Activated naive CD8-positive, alpha-beta T cell treated with anti-CD3 and anti-CD28 coated beads, Interleukin-2, amount 10 ng/mL, durations not matched to agents 7 days and 5 days (primary cell): Measurements from ENCODE around the gene PLAAT2. TPM values are rescaled to one million over a fixed set of nuclear protein-coding genes. Genes with fewer than 3 reads are reported as not detected.
A peak's percentile ranks its signal among the peaks of the same experiment; 100 is the strongest.
"Not testable (repeated sequence)": the region's sequence is repeated elsewhere in the genome, so short reads cannot be mapped to it uniquely, and the experiment has no call there.

Experiments used
- ATAC-seq: fragments of 150-1000 bp; cut with Tn5 transposase; one replicate; pipeline ENCODE4 v1.10.0; 2021; ENCODE audit warnings: low read depth, moderate library complexity
- POLR2A ChIA-PET: fragments of 350-600 bp; sonication (Branson Sonifier 250); formaldehyde crosslinking; loops from one replicate; lab custom pipeline; 2021; ENCODE audit warnings: antibody characterized with exemption; lab: Charles Lee
- DNase-seq: peaks from one replicate; pipeline ENCODE4 v3.0.0; 2021
- H3K27ac Mint-ChIP-seq: one replicate; pipeline ENCODE4 v1.8.0; 2022; ENCODE audit warnings: mild to moderate bottlenecking, mixed read lengths
- H3K27me3 Mint-ChIP-seq: one replicate; pipeline ENCODE4 v1.8.0; 2022; ENCODE audit warnings: mild to moderate bottlenecking, moderate library complexity, mixed read lengths
- H3K36me3 Mint-ChIP-seq: one replicate; pipeline ENCODE4 v1.8.0; 2021; ENCODE audit warnings: mild to moderate bottlenecking, mixed read lengths
- H3K4me1 Mint-ChIP-seq: one replicate; pipeline ENCODE4 v1.8.0; 2021; ENCODE audit warnings: mixed read lengths
- H3K4me3 Mint-ChIP-seq: one replicate; pipeline ENCODE4 v1.8.0; 2022; ENCODE audit warnings: mild to moderate bottlenecking, moderate library complexity, mixed read lengths
- H3K9me3 Mint-ChIP-seq: one replicate; pipeline ENCODE4 v1.8.0; 2021; ENCODE audit warnings: mixed read lengths
- total RNA-seq, 2 experiments: library from RNA; stranded (reverse); gene quantifications; one replicate each; pipeline ENCODE4 v1.2.3, GENCODE V29; 2021

PLAAT2 gene
- total RNA-seq = under 1 TPM in 1 of 2 experiments, not detected in 1; 0.58 TPM

DNA sequence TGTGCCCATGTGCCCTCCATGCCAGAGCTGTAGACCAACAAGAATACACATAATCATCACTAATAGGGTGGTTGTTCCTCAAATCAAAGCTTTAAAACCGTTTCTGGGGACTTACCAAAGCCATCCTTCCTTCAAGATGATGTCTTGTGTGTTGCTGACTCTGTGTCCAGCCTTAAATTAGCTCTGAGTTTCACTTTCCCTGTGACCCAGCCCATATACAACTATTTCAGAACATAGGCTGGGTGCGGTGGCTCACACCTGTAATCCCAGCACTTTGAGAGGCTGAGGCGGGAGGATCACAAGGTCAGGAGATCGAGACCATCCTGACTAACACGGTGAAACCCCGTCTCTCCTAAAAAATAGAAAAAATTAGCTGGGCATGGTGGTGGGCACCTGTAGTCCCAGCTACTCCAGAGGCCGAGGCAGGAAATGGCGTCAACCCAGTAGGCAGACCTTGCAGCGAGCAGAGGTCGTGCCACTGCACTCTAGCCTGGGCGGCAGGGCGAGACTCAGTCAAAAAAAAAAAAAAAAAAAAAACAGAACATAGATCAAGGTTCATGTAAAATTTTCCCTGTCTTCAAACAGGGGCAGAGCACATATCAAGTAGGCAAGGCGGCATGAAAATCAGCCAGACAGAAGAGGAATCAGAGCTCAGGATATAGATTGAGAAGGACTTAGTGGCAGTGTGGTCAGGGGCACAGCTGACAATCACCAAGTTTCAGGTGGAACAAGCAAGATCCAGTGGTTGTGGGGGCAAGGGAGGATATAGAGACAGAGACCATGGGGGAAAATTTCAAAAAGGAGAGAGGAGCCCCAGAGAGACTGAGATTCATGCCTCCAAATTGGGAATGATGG lies at the start of gene PLAAT2:
Gene PLAAT2 (minus strand): TSS at position 179 of the 855 bp plus-strand sequence. CDS start 55 bp downstream, at position 124.
- no peaks in the 10 kb centered on the region for H3K9me3 Mint-ChIP-seq
- peaks cover 53% of the 10 kb centered on the region for H3K4me1 Mint-ChIP-seq
- H3K4me3 Mint-ChIP-seq = peak within 1 kb of the TSS; percentile 47
- ATAC-seq (no peak), DNase-seq (no peak)
- no peaks in the 10 kb centered on the region for H3K36me3 Mint-ChIP-seq
- POLR2A ChIA-PET = interaction anchor here (0.6 to 6.2 kb wide), 6 partner anchors 11 to 681 kb away, joined by 3 to 86 read pairs (median 4); partner anchors contain the start of genes PLAAT4 and RTN3
- H3K27ac Mint-ChIP-seq = peak within 1 kb of the TSS; percentile 64
- no peaks in the 10 kb centered on the region for H3K27me3 Mint-ChIP-seq

DNA sequence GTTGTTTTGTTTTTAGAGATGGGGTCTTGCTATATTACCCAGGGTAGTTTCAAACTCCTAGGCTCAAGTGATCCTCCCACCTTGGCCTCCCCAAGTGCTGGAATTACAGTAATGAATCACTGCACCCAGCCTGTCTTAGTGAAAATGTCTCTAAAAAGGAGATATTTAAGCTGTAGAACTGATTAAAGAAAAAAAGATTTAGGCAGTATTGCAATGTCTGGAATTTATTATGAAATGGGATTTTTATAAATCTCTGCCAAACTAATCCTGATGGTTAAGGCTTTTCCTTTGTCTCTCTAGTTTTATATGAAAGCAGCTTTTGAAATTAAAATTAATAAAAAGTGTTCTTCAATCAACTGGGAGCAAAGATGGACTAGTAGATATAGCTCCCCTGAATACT lies 49.0 kb upstream of the PLAAT2 start:
- POLR2A ChIA-PET = no interaction called here
- H3K27ac Mint-ChIP-seq = no peak overlapping the region
- no peak for DNase-seq
- H3K9me3 Mint-ChIP-seq = no peaks in the 10 kb centered on the region
- ATAC-seq = no peak
- H3K4me3 Mint-ChIP-seq = no peak overlapping the region
- H3K27me3 Mint-ChIP-seq = no peaks in the 10 kb centered on the region
- no peaks in the 10 kb centered on the region for H3K36me3 Mint-ChIP-seq
- H3K4me1 Mint-ChIP-seq = peaks cover 10% of the 10 kb centered on the region

DNA sequence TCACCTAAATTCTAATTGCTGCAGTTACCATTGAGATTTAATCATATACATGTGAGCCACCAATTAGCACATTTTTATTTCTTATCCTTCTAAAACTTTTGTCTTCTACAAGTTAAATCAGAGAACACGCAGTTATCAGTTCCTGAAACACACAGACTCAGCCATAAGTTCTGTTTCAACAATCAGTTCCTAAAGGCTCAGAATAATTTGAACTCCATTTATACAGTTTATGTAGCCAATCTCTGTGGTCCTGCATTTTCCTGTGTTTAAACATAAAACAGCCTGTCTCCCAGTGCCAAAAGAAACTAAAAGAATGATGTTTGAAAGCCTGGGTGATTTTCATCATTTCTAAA lies 48.2 kb upstream of the PLAAT2 start:
- DNase-seq (no peak), ATAC-seq (no peak)
- Mint-ChIP-seq H3K4me1 (peaks cover 10% of the 10 kb centered on the region), H3K4me3 (no peak overlapping the region), H3K27ac (no peak overlapping the region), H3K9me3 (no peaks in the 10 kb centered on the region), H3K27me3 (no peaks in the 10 kb centered on the region), H3K36me3 (no peaks in the 10 kb centered on the region)
- POLR2A ChIA-PET = no interaction called here

DNA sequence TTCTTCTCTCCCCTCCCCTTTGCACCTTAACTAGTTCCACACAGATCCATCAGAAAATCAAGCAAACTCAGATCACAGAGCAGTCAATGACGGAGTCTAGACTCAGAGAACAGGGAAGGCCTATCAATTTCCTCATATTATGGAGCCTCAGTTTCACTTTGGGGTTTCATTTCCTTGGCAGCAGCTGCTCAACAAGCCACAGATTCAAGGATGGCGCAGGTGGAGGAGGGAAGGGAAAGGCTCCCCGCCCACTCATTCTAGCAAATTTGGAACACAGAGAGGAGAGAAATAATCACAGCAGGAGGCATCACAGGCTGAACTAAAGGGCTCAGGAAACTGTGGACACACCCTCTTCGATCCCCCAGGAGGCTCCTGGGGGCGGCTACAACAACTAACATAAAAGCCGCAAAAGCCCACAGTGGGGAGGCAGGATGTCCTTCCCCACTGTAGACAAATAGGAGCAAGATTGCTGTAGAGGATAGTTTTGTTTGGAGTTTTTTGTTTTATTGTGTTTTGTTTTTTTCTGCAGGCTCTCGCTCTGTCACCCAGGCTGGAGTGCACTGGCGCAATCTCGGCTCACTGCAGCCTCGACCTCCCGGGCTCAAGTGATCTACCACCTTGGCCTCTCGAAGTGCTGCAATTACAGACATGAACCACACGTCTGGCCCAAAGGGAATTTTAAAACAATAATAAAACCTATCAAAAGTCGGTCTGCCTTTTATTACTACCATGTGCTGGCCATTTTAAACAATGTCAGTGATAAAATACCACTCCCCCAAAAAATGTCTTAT lies 47.6 kb upstream of the PLAAT2 start:
- ATAC-seq (no peak), DNase-seq (no peak)
- no peaks in the 10 kb centered on the region for H3K36me3 Mint-ChIP-seq
- peaks cover 10% of the 10 kb centered on the region for H3K4me1 Mint-ChIP-seq
- POLR2A ChIA-PET = no interaction called here
- H3K27ac Mint-ChIP-seq = no peak overlapping the region
- H3K4me3 Mint-ChIP-seq = no peak overlapping the region
- no peaks in the 10 kb centered on the region for H3K9me3 Mint-ChIP-seq
- no peaks in the 10 kb centered on the region for H3K27me3 Mint-ChIP-seq

DNA sequence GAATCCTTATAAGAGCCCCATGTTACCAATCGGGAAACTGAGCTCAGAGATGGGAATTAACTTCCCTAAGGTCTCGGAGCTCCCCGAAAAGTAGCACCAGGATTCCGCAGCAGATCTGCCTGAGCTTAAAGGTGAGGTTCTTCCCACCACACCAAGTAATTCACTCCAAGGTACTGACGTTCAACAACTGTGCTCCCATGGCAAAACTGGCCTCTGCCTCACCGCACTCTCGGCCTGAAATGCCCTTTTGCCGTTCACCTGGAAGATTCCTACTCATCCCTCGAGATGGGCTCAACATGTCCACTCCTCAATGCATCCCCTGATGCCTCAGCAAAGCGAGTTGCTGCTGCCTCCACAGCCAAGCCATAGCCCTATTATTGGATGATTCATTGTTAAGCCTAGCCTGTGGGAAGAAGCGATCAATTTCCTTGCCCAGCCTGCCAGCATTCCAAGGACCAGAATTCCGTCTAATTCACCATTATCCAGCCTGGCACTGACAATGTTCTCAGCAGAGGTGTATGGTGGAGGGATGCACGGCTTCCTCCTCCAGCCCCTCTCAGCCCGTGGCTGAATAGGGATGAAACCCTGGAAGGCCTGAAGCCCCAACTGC lies 46.9 kb upstream of the PLAAT2 start:
- H3K4me3 Mint-ChIP-seq = no peak overlapping the region
- H3K27me3 Mint-ChIP-seq = no peaks in the 10 kb centered on the region
- H3K9me3 Mint-ChIP-seq = no peaks in the 10 kb centered on the region
- ATAC-seq (no peak), DNase-seq (no peak)
- peaks cover 10% of the 10 kb centered on the region for H3K4me1 Mint-ChIP-seq
- H3K27ac Mint-ChIP-seq = no peak overlapping the region
- POLR2A ChIA-PET = interaction anchor here (0.6 to 1.9 kb wide), 2 partner anchors 59 to 661 kb away, joined by 4 to 6 read pairs; no protein-coding TSS in a partner anchor
- H3K36me3 Mint-ChIP-seq = no peaks in the 10 kb centered on the region

DNA sequence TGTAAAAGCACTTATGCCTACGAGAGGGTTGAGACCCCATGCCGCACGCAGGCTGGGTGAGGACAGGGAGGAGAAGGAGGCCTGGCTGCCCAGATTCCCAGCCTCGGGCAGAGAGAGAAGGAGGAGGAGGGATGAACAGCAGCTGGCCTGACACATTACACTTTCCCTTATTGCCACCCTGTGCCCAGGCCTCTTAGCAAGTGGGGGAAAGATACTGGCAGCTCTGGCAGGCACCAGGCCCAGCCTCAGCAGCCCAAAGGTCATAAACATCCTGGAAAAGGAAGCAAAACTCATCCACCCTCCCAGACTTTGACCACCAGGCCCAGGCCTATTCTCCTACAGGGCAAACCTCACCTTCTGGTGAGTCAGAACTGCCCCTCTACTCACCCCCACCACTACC lies 46.4 kb upstream of the PLAAT2 start:
- H3K4me3 Mint-ChIP-seq = no peak overlapping the region
- no peak overlapping the region for H3K27ac Mint-ChIP-seq
- DNase-seq = no peak

DNA sequence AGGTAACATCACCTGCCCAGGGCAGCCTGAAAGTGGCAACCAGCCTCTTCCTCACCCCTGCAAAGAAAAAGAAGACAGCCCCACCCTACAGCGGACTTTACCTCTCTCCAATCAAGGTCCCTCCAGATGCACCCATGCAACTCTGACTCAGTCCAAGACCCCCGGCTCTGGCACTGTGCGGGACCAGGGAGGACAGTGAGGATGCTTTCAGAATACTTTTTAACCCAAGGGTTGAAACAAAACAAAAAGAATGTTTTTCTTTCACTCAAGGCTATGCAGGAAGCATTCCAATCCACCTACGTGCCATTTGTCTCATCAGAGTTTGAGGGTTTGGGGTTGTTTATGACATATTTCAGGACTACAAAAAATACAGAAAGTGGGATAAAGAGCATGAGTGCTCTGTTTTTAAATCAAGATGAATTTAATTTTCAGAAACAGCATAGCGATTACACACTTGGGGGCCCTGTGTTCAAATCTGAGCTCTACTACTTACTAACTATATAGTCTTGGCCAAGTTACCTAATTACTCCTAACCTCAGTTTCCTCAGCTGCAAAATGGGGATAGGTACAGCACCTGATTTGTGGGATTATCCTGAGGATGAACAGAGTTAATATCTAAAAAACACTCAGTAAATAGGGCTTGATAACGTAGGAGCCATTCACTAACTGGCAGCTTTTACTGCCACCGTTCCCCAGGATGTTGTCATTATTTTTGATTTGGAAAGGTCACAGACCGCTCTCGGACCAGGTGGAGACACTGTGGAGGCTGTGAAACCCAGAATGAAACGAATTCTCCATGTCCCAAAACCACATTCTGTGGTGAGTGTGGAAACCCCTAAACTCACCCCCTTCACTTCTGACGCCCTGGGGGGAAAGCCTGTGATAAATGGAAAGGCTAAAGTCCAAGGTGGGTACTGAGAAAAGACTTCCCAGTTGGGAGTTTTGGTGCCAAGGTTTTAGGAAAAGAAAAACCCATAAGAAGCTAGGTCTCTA lies 45.5 kb upstream of the PLAAT2 start:
- Mint-ChIP-seq H3K4me3 (no peak overlapping the region), H3K4me1 (peaks cover 7% of the 10 kb centered on the region), H3K27ac (no peak overlapping the region), H3K9me3 (no peaks in the 10 kb centered on the region), H3K27me3 (no peaks in the 10 kb centered on the region), H3K36me3 (no peaks in the 10 kb centered on the region)
- POLR2A ChIA-PET = interaction anchor here (1.9 kb wide), 1 partner anchor 57 kb away, joined by 4 read pairs; no protein-coding TSS in a partner anchor
- DNase-seq (no peak), ATAC-seq (no peak)

More for the DNA sequence above, 46.4 kb upstream of the PLAAT2 start:
- Mint-ChIP-seq H3K9me3 (no peaks in the 10 kb centered on the region), H3K36me3 (no peaks in the 10 kb centered on the region), H3K27me3 (no peaks in the 10 kb centered on the region), H3K4me1 (peaks cover 9% of the 10 kb centered on the region)
- no peak for ATAC-seq
- POLR2A ChIA-PET = interaction anchor here (0.6 to 1.9 kb wide), 2 partner anchors 58 to 661 kb away, joined by 4 to 6 read pairs; no protein-coding TSS in a partner anchor

DNA sequence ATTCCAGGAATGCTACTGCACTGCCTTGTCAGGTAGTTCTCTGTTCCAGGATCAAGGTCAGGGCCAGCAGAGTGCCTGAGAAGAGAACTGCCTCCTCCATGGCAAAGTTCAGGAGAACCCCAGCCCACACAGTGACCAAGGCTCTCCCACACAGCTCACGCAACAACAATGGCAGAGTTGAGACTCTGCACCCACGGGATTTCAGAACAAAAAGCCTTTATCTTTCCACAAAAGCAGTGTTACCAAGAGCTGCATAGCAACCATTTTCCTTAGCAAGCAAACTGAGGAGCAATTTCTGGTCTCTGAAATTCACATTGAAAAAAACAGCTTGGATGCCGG lies 40.0 kb upstream of the PLAAT2 start:
- Mint-ChIP-seq H3K4me1 (peaks cover 3% of the 10 kb centered on the region), H3K36me3 (peaks cover 1% of the 10 kb centered on the region), H3K9me3 (no peaks in the 10 kb centered on the region), H3K4me3 (no peak overlapping the region), H3K27ac (no peak overlapping the region), H3K27me3 (no peaks in the 10 kb centered on the region)
- DNase-seq (no peak), ATAC-seq (no peak)
- POLR2A ChIA-PET = no interaction called here

DNA sequence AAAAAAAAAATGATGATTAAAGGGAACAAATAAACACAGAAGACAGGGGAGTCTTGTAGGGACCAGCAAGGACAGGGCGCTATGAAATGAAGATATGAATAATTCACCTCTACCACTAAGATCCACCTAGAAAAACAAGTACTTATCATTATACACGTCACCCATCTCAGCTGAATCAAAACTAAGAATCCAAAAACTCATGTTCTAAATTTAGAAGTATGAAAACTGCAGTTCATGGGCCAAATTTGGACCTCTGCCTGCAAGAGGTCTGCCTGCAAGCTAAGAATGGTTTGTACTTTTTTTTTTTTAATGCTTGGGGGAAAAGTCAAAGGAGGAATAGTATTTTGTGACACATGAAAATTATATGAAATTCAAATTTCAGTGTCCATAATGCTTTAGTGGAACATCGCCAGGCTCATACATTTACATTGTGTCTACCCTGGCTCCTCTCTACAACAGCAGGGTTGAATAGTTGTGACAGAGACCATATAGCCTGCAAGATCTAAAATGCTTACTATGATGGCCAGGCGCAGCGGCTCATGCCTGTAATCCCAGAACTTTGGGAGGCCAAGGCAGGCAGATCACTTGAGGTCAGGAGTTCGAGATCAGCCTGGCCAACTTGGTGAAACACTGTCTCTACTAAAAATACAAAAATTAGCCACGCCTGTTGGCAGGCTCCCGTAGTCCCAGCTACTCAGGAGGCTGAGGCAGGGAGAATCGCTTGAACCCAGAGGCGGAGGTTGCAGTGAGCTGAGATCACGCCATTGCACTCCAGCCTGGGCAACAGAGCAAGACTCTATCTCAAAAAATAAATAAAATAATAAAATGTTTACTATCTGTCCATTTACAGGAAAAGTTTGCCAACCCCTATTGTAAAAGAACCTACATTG lies 39.4 kb upstream of the PLAAT2 start:
- H3K9me3 Mint-ChIP-seq, POLR2A ChIA-PET, ATAC-seq: not testable (repeated sequence)

DNA sequence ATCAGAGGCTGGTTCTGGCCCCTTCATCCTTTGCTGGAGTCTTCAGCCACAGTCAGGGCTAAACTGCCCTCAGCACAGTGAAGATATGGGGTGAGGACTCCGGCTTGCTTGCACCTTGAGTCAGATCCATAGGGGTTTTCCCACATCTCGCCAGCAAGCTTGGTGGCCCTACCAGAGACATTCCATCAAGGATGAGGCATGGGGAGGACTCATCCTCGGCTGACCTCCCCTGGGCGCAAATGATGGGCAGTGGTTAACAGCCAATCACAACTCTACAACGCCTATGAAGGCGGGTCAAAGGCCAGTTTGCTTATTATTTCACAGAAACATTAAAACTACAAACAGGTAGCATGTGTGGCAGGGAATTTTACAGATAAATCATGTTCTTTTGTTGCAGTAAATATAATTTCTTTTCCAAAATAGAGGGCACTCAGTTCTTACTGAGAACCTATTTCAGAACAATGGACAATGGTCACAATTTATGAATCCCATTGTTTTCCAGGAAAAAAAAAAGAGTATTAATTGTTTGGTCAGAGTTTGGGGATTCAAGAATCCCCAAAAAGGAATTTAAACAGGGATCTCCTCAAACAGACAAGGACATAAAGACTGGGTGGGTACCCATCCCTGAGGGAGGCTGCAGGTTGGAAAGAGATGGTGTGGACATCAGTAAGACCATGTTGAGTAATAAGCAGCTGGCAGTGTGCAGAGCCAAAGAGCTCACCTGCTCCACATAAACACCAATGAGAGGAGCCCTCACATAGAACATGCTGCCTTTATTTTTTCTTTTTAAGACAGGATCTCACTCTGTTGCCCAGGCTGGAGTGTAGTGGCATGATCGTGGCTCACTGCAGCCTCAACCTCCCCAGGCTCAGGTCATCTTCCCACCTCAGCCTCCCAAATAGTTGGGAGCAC lies 36.3 kb upstream of the PLAAT2 start:
- H3K27me3 Mint-ChIP-seq = no peaks in the 10 kb centered on the region
- H3K27ac Mint-ChIP-seq = no peak overlapping the region
- no peak for DNase-seq
- no peaks in the 10 kb centered on the region for H3K9me3 Mint-ChIP-seq
- ATAC-seq = no peak
- H3K4me3 Mint-ChIP-seq = no peak overlapping the region
- POLR2A ChIA-PET = no interaction called here
- H3K4me1 Mint-ChIP-seq = peaks cover 3% of the 10 kb centered on the region
- peaks cover 5% of the 10 kb centered on the region for H3K36me3 Mint-ChIP-seq

More for the DNA sequence above, 39.4 kb upstream of the PLAAT2 start:
- not testable (repeated sequence) for H3K4me1 Mint-ChIP-seq, H3K27ac Mint-ChIP-seq, H3K36me3 Mint-ChIP-seq, H3K27me3 Mint-ChIP-seq, H3K4me3 Mint-ChIP-seq, DNase-seq

DNA sequence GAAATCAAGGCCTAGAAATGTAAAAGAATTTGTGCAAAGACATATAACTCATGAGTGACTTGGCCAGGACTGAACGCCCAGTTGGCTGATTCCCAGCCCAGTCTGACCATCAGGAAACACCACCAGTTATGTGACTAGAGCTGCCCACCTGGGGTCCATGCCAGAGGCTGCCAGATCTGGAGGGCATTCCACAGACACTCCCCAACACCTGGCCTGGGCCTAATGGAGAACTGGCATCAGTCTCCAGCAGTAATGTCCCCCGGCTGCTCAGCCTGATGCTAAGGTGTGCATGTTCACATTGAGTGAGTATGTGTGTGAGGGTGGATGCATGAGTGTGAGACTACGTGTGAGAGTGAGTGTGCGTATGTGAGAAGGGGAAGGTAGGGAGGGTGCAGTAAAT lies 35.4 kb upstream of the PLAAT2 start:
- POLR2A ChIA-PET = no interaction called here
- no peak for ATAC-seq
- H3K9me3 Mint-ChIP-seq = no peaks in the 10 kb centered on the region
- H3K27me3 Mint-ChIP-seq = no peaks in the 10 kb centered on the region
- no peak overlapping the region for H3K27ac Mint-ChIP-seq
- peaks cover 11% of the 10 kb centered on the region for H3K36me3 Mint-ChIP-seq
- no peak overlapping the region for H3K4me3 Mint-ChIP-seq
- peaks cover 3% of the 10 kb centered on the region for H3K4me1 Mint-ChIP-seq
- no peak for DNase-seq
